Cardiac fibroblast (primary cell): ENCODE results near the gene CCK.

ENCODE experiments used
- DNase-seq, 2 donors: peaks; one replicate each; pipeline versions ENCODE4 v3.0.0 to v3.0.0-alpha.2; 2010; ENCODE audit warnings: low read depth in 2 of 2
- H3K4me3 ChIP-seq, 2 donors: replicated peaks in 1 of 2; 1 replicate in 1 of 2; 2 replicates in 1 of 2; pipeline ENCODE4 v1.5.1; 2011; ENCODE audit warnings: low read depth in 2 of 2, low read length in 2 of 2, mild to moderate bottlenecking in 2 of 2, moderate library complexity in 1 of 2
- TF ChIP-seq, protein P1 (sequence below): IDR thresholded peaks from one replicate; pipeline ENCODE4 v1.5.1; 2011; ENCODE audit warnings: low read depth, mild to moderate bottlenecking, low read length, inconsistent platforms

Gene CCK

DNA sequence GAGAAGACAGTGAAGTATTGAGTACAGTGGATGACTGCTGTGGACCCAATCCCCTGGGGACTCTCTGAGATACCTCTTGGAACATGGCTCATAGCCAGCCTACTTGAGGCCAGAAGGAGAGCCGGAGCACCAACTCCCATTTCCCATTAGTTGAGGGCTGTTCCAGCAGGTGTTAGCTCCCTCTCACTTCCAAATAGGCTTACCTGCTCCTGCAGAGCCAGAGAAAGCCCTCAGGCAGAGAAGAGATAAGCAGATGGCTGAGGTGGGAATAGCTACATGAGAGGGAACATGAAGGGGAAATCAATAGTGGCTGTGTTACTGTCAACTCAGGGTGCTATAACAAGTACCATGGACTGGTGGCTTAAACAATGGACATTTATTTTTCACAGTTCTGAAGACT lies 4.6 kb upstream of the CCK start:
- TF ChIP-seq, protein P1, sequence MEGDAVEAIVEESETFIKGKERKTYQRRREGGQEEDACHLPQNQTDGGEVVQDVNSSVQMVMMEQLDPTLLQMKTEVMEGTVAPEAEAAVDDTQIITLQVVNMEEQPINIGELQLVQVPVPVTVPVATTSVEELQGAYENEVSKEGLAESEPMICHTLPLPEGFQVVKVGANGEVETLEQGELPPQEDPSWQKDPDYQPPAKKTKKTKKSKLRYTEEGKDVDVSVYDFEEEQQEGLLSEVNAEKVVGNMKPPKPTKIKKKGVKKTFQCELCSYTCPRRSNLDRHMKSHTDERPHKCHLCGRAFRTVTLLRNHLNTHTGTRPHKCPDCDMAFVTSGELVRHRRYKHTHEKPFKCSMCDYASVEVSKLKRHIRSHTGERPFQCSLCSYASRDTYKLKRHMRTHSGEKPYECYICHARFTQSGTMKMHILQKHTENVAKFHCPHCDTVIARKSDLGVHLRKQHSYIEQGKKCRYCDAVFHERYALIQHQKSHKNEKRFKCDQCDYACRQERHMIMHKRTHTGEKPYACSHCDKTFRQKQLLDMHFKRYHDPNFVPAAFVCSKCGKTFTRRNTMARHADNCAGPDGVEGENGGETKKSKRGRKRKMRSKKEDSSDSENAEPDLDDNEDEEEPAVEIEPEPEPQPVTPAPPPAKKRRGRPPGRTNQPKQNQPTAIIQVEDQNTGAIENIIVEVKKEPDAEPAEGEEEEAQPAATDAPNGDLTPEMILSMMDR: no peak
- DNase-seq: no peak
- H3K4me3 ChIP-seq: no peak overlapping the region

DNA sequence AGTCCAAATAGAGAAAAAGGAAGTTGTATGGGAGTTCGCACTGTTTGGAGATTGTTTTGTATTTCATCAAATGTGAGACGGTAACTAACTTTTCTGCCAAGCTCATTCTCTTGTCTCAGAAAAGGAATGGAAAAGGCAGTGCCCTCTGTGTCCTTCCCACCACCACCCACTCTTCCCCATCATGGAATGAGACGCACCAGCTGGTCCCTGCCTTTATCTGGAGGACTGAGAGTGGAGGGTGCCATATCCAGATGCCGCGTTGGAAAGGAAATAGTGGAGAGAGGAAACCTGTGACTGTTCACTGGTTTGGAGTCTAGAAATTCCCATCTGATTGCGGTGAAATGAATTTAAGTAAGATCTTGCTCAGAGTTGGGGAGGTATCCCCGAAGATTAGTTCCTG lies 3.7 kb upstream of the CCK start:
- DNase-seq: no peak
- TF ChIP-seq, protein P1: no peak
- H3K4me3 ChIP-seq: no peak overlapping the region

DNA sequence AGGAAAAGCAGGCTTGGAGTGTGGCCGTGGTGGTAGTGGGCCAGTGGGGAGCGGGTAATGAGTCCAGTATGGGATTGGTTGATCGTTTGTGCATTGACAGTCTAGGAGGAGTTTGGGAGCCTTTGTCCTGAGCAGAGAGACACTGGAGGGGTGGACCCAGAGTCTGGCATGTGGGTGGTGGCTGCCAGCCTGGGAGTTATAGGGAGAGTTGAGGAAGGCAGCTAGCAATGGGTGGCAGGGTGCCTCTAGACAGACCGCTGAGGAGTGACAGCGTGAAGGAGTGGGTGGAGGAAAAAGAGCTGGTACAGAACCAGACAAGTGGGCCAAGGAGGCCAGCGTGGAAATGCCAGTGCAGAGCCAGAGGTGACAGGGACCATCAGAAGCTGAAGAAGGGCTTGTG lies 1.9 kb upstream of the CCK start:
- TF ChIP-seq, protein P1: no peak
- no peak overlapping the region for H3K4me3 ChIP-seq

DNA sequence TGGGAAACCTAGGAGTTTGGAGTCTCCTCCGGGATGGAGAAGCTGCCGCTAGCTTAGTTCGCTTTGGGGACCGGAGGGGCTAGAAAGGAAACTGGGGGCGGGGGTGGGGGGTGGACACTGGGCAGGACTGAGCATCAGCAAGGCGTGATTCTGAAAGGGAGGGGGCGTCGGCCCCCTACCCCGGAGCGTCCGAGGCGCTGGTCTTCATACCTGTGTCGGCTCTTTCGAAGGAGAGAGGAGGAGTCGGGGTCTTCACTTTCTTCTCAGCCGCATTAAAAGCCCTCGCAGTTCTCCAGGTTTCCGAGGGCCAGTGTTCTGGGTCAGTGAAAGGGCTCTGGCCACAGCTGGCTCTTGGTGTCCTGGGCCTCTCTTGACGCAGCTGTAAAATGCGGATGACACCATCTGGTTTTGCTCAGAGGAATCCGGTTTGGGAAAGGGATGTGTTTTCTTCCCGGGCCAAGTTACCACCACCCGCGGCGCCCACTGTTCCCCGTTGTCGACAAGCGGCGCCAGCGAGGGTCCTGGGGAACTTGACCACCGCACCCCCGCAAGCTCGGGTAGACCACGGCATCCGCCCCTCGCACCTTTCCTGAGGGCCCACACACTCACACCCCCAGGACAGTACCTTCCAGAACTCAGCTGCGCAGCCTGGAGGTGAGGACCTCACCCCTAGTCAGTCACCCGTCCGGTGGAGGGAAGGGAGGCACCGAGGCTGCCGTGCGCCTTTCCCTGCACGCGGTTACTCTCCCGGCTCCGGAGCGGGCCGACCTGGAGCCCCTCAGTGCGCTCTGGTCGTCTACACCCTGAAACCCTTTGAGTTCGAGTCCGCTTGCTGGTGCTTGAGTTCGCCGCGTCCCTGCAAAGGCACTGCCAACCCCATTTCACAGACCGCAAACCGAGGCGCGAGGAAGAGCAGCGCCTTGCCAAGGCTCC lies 660 bp downstream of the CCK start:
- no peak for DNase-seq
- TF ChIP-seq, protein P1: no peak
- no peak overlapping the region for H3K4me3 ChIP-seq

More for the DNA sequence above, 1.9 kb upstream of the CCK start:
- DNase-seq: no peak

DNA sequence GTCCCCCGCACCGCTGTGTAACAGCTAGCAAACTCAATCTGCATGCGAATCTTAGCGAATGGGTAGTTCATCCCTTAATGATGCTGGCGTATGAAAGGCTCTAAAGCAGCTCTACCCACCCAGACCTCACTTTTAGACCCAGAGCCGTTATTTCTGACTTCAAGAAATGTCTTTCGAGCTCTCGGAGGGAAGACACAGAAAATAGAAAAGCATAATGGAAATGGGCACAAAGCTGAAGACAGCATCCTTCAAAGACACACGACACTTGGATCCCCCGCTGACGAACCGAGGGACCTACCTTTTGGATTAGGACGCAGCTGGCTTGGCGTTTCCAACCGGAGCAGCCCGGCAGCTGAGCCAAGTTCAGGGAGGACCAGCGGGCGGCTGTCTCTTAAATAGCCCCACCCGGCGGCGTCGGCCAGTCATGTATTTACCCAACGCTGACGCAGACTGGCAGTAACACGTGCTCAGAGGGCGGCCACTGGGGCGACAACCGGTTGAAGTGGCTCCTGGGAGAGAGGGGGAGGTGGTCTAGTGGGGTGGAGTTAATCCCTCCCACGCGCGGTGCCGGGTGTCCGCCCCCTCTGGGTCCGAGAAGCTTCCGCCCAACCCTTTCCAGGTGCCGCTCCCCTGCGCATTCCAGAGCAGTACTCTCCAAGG lies 1.5 kb downstream of the CCK start:
- TF ChIP-seq, protein P1: no peak
- peak; percentile 20 to 32 for DNase-seq
- H3K4me3 ChIP-seq: no peak overlapping the region

DNA sequence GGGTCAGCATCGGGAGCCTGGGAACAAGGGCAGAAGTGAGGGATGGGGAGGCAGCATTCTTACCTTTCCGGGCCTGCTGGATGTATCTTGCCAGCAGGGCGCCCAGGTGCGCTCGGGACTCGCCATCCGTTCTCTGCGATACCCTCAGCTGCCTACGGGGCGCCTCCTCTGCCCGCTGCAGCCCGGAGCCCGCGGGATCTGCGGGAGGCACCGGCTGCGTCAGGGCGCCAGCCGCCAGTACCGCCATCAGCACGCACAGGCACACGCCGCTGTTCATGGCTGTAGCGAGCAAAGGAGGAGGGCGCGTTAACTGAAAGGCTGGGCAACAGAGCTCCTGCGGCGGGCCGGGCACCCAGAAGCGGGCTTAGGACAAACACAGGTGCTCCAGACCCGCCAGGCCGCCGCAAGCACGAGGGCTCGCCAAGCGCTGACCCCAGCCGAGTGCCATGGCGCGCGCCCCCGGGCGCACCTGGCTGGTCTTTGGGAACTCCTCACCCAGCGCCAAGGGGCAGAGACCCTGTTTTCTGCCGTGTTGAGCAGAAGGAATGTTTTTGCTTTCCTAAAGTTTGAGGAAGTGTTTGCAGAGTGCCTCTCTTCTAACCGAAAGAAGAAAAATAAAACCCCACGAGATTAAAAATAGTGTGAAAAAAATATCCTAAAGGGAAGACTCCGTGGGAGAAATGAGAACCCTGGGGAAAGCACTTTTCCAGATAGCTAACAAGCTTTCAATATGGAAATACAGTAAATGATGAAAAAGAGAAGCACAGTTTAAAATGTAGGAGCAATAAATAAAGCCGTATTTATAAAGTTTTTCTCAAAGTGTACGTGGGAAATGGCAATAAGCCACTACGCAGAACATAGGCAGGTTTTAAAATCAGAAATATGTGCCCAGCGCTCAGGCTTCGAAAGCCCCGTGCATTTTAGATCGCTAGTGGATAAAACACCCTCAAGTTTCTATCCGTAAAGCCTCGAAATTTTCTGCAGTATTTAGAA lies 2.3 kb downstream of the CCK start:
- H3K4me3 ChIP-seq: no peak overlapping the region
- TF ChIP-seq, protein P1: no peak

More for the DNA sequence above, 2.3 kb downstream of the CCK start:
- no peak for DNase-seq
